IMR-90 (cell line): ENCODE data around the gene CNP. TPM values are rescaled to one million over a fixed set of nuclear protein-coding genes. Genes with fewer than 3 reads are reported as not detected.

ENCODE experiments used
- ATAC-seq: fragments of 200-7000 bp; cut with Tn5 transposase; 2 replicates; pipeline ENCODE4 v1.9.1; 2020; ENCODE audit warnings: low read depth, mild to moderate bottlenecking, moderate library complexity
- BruUV-seq: library from RNA; stranded (reverse); fragments of 400-500 nt; replicated peaks from 2 replicates; lab custom pipeline; 2021; lab: Mats Ljungman, UMichigan
- CTCF ChIA-PET: fragments of 300-600 bp; formaldehyde crosslinking; extraction: SDS; loops from one replicate; lab custom pipeline; 2021; ENCODE audit warnings: antibody characterized with exemption; lab: Yijun Ruan, JAX
- POLR2A ChIA-PET: fragments of 300-600 bp; sonication (Branson Sonifier 250); formaldehyde crosslinking; loops from one replicate; lab custom pipeline; 2022; ENCODE audit warnings: antibody characterized with exemption; ENCODE audit not compliant: unreplicated experiment; lab: Charles Lee
- DNase-seq: peaks from one replicate; pipeline ENCODE4 v3.0.0; 2013
- H2AFZ ChIP-seq: replicated peaks from 2 replicates; pipeline ENCODE3; 2013; ENCODE audit warnings: low read length, mild to moderate bottlenecking; ENCODE audit not compliant: poor library complexity
- H2AK5ac ChIP-seq: 2 replicates; pipeline ENCODE4 v1.6.1; 2013; ENCODE audit warnings: low read depth, low read length, inconsistent platforms
- H2AK9ac ChIP-seq: replicated peaks from 2 replicates; pipeline ENCODE3; 2013; ENCODE audit warnings: mild to moderate bottlenecking, low read depth, low read length, moderate library complexity; ENCODE audit not compliant: poor library complexity
- H2BK120ac ChIP-seq: 2 replicates; pipeline ENCODE4 v1.6.1; 2013; ENCODE audit warnings: low read depth, low read length, inconsistent platforms
- H2BK15ac ChIP-seq: 3 replicates; pipeline ENCODE4 v1.6.1; 2013; ENCODE audit warnings: low read depth, low read length, inconsistent platforms
- H2BK20ac ChIP-seq: 2 replicates; pipeline ENCODE4 v1.6.1; 2013; ENCODE audit warnings: low read depth, mild to moderate bottlenecking, inconsistent platforms, low read length, moderate library complexity
- H2BK5ac ChIP-seq: 2 replicates; pipeline ENCODE4 v1.6.1; 2013; ENCODE audit warnings: mild to moderate bottlenecking, low read depth, low read length, inconsistent platforms; ENCODE audit not compliant: poor library complexity, severe bottlenecking
- H3K14ac ChIP-seq: replicated peaks from 2 replicates; pipeline ENCODE4 v1.6.1; 2013; ENCODE audit warnings: low read depth, low read length, inconsistent platforms
- H3K18ac ChIP-seq: 2 replicates; pipeline ENCODE4 v1.6.1; 2013; ENCODE audit warnings: low read depth, low read length, control low read depth
- H3K23ac ChIP-seq: 2 replicates; pipeline ENCODE4 v1.6.1; 2013; ENCODE audit warnings: low read depth, low read length, inconsistent platforms
- H3K27ac ChIP-seq: 2 replicates; pipeline ENCODE4 v1.5.1; 2013; ENCODE audit warnings: mild to moderate bottlenecking, control low read depth, low read length; ENCODE audit not compliant: insufficient read depth
- H3K27me3 ChIP-seq: 2 replicates; pipeline ENCODE4 v1.6.1; 2013; ENCODE audit warnings: low read length; ENCODE audit not compliant: control insufficient read depth, insufficient read depth
- H3K36me3 ChIP-seq: 2 replicates; pipeline ENCODE4 v1.6.1; 2013; ENCODE audit warnings: low read length, mixed read lengths; ENCODE audit not compliant: control insufficient read depth, insufficient read depth
- H3K4ac ChIP-seq: 2 replicates; pipeline ENCODE4 v1.6.1; 2013; ENCODE audit warnings: low read depth, low read length, inconsistent platforms
- H3K4me1 ChIP-seq: 2 replicates; pipeline ENCODE4 v1.6.1; 2013; ENCODE audit warnings: low read length, mixed read lengths; ENCODE audit not compliant: control insufficient read depth, insufficient read depth
- H3K4me2 ChIP-seq: 2 replicates; pipeline ENCODE4 v1.6.1; 2013; ENCODE audit warnings: low read depth, mild to moderate bottlenecking, control low read depth, low read length, moderate library complexity
- H3K4me3 ChIP-seq: 2 replicates; pipeline ENCODE4 v1.5.1; 2013; ENCODE audit warnings: low read depth, mild to moderate bottlenecking, control low read depth, low read length, moderate library complexity; ENCODE audit not compliant: insufficient read depth
- H3K56ac ChIP-seq: 2 replicates; pipeline ENCODE4 v1.6.1; 2013; ENCODE audit warnings: low read length, inconsistent platforms; ENCODE audit not compliant: insufficient read depth; ENCODE audit errors: extremely low read depth
- H3K79me1 ChIP-seq, 2 experiments: 2 replicates each; pipeline ENCODE4 v1.6.1; 2013; ENCODE audit warnings: low read length in 2 of 2, inconsistent platforms in 1 of 2, low read depth in 1 of 2
- H3K9ac ChIP-seq: 2 replicates; pipeline ENCODE4 v1.6.1; 2013; ENCODE audit warnings: low read depth, low read length, control low read depth
- H3K9me1 ChIP-seq: 2 replicates; pipeline ENCODE4 v1.6.1; 2013; ENCODE audit warnings: low read length, inconsistent platforms; ENCODE audit not compliant: insufficient read depth
- H3K9me3 ChIP-seq: 2 replicates; pipeline ENCODE4 v1.6.1; 2013; ENCODE audit warnings: low read length; ENCODE audit not compliant: control insufficient read depth, insufficient read depth
- H4K20me1 ChIP-seq: 2 replicates; pipeline ENCODE4 v1.6.1; 2013; ENCODE audit warnings: low read length, inconsistent platforms; ENCODE audit not compliant: insufficient read depth
- H4K5ac ChIP-seq: 2 replicates; pipeline ENCODE4 v1.6.1; 2013; ENCODE audit warnings: mild to moderate bottlenecking, low read depth, low read length, control low read depth
- H4K8ac ChIP-seq, 2 experiments: 2 replicates each; pipeline ENCODE4 v1.6.1; 2013; ENCODE audit warnings: low read depth in 2 of 2, low read length in 2 of 2, control low read depth in 1 of 2, inconsistent platforms in 1 of 2
- H4K91ac ChIP-seq: 2 replicates; pipeline ENCODE4 v1.6.1; 2013; ENCODE audit warnings: low read depth, low read length, inconsistent platforms; ENCODE audit not compliant: insufficient read depth
- BHLHE40 ChIP-seq: fragments of 150-350 bp; IDR thresholded peaks from 2 replicates; pipeline ENCODE4 v1.6.1; 2016; ENCODE audit warnings: mild to moderate bottlenecking, low read depth, low read length
- CEBPB ChIP-seq: IDR thresholded peaks from 2 replicates; pipeline ENCODE4 v1.6.1; 2012; ENCODE audit warnings: low read depth, low read length, improper control_type of control experiment
- CHD1 ChIP-seq: IDR thresholded peaks from 2 replicates; pipeline ENCODE4 v1.6.1; 2012; ENCODE audit warnings: low read depth, low read length, improper control_type of control experiment
- CTCF ChIP-seq: conservative IDR thresholded peaks from 2 replicates; pipeline ENCODE4 v1.5.1; 2012; ENCODE audit warnings: mild to moderate bottlenecking, low read depth, low read length, improper control_type of control experiment
- ELK1 ChIP-seq: fragments of 150-350 bp; IDR thresholded peaks from 2 replicates; pipeline ENCODE4 v1.6.1; 2016; ENCODE audit warnings: low read depth, mild to moderate bottlenecking, low read length, moderate library complexity, borderline replicate concordance
- FOS ChIP-seq: fragments of 150-350 bp; IDR thresholded peaks from 2 replicates; pipeline ENCODE4 v1.6.1; 2016; ENCODE audit warnings: low read depth, low read length
- MAFK ChIP-seq: IDR thresholded peaks from 2 replicates; pipeline ENCODE4 v1.6.1; 2012; ENCODE audit warnings: low read depth, low read length, improper control_type of control experiment
- MAZ ChIP-seq: IDR thresholded peaks from 2 replicates; pipeline ENCODE4 v1.6.1; 2012; ENCODE audit warnings: low read depth, mild to moderate bottlenecking, low read length, improper control_type of control experiment, moderate library complexity, borderline replicate concordance
- MXI1 ChIP-seq: IDR thresholded peaks from 2 replicates; pipeline ENCODE4 v1.6.1; 2012; ENCODE audit warnings: low read depth, mild to moderate bottlenecking, low read length, moderate library complexity, borderline replicate concordance
- NFE2L2 ChIP-seq: fragments of 150-350 bp; IDR thresholded peaks from 2 replicates; pipeline ENCODE4 v1.6.1; 2016; ENCODE audit warnings: low read depth, mild to moderate bottlenecking, low read length
- POLR2A ChIP-seq: IDR thresholded peaks from 2 replicates; pipeline ENCODE4 v1.6.1; 2012; ENCODE audit warnings: mild to moderate bottlenecking, low read depth, low read length
- RAD21 ChIP-seq: IDR thresholded peaks from 2 replicates; pipeline ENCODE4 v1.6.1; 2012; ENCODE audit warnings: low read length, improper control_type of control experiment
- RCOR1 ChIP-seq: IDR thresholded peaks from 2 replicates; pipeline ENCODE4 v1.6.1; 2012; ENCODE audit warnings: mild to moderate bottlenecking, low read length, improper control_type of control experiment; ENCODE audit not compliant: insufficient replicate concordance
- RFX5 ChIP-seq: IDR thresholded peaks from 2 replicates; pipeline ENCODE4 v1.8.0; 2012; ENCODE audit warnings: low read depth, mild to moderate bottlenecking, low read length, moderate library complexity
- SMC3 ChIP-seq: fragments of 150-350 bp; IDR thresholded peaks from 2 replicates; pipeline ENCODE4 v1.6.1; 2016; ENCODE audit warnings: low read depth, mild to moderate bottlenecking, antibody characterized with exemption, low read length, moderate library complexity
- USF2 ChIP-seq: fragments of 150-350 bp; IDR thresholded peaks from 2 replicates; pipeline ENCODE4 v1.6.1; 2017; ENCODE audit warnings: mild to moderate bottlenecking, antibody characterized with exemption, low read length, low read depth
- WGBS, 2 experiments: methylation state at CpG; one replicate each; pipeline versions ENCODE4 v1.1.5 to v1.1.7; 2013; ENCODE audit warnings: missing lambda C conversion rate in 2 of 2; ENCODE audit not compliant: insufficient read length in 1 of 2; ENCODE audit errors: extremely low coverage in 2 of 2; 5-methylcytosine and 5-hydroxymethylcytosine counted together
- dilution Hi-C: fragments of 300-500 bp; cut with HindIII; formaldehyde crosslinking; loops from one replicate; pipeline ENCODE4 v1.14.3; 2018; ENCODE audit warnings: low sequenced_read_pairs; ENCODE audit not compliant: unreplicated experiment
- in situ Hi-C: fragments of 300-500 bp; cut with MboI; formaldehyde crosslinking; loops from 3 replicates; pipeline ENCODE4 v1.14.3; 2019; ENCODE audit warnings: low sequenced_read_pairs, inconsistent platforms, mixed read lengths
- intact Hi-C: fragments of 100-400 bp; cut with micrococcal nuclease; formaldehyde crosslinking; loops from 2 replicates; pipeline ENCODE4 v1.10.0; 2022
- polyA plus RNA-seq, 3 experiments: library from polyadenylated mRNA; depleted of rRNA; stranded (reverse); fragments of >200 nt; gene quantifications; 2 replicates each; pipeline ENCODE4 v1.2.3, GENCODE V29; 2012; ENCODE audit warnings: low replicate concordance in 1 of 3
- total RNA-seq: library from RNA; depleted of rRNA; stranded (reverse); fragments of >200 nt; gene quantifications from 2 replicates; pipeline ENCODE4 v1.2.3, GENCODE V29; 2012

CNP gene
- total and polyA plus RNA-seq, 2 of the 4 experiments (the other 2 are of a cell fraction): 45.5 to 46.4 TPM

DNA sequence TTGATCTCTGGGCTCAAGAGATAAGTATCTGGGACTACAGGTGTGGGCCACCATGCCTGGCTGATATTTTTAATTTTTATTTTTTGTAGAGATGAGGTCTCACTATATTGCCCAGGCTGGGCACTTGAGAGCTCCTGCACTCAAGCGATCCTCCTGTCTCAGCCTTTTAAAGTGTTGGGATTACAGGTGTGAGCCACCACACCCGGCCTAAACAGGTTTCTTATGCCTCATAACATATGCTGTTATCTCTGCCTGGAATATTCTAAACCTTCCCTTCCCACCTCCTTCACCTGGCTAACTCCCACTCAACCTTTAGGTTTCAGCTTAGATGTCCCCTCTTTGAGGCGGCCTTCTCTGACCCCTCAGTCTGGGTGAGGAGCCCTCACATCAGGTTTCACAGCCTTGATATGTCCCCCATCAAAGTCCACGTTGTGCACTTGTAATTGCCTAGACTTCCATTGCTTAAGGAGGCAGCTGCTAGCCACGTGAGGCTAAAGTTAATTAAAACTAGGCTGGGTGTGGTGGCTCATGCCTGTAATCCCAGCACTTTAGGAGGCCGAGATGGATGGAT is 8.6 kb upstream of the CNP start:
- no peak for TF ChIP-seq RCOR1
- TF ChIP-seq CHD1: no peak
- TF ChIP-seq USF2: no peak
- no peak for TF ChIP-seq MAFK
- TF ChIP-seq BHLHE40: no peak
- no peak for TF ChIP-seq FOS
- TF ChIP-seq RAD21: no peak
- no peak for TF ChIP-seq CTCF
- TF ChIP-seq CEBPB: no peak
- no peak for TF ChIP-seq MAZ
- TF ChIP-seq NFE2L2: no peak
- no peak for TF ChIP-seq POLR2A
- no peak for TF ChIP-seq SMC3
- no peak for TF ChIP-seq RFX5
- TF ChIP-seq ELK1: no peak
- no peak for TF ChIP-seq MXI1
- POLR2A ChIA-PET: no interaction called here

More for the DNA sequence above, 8.6 kb upstream of the CNP start:
- H3K14ac ChIP-seq: no peak overlapping the region
- in situ Hi-C loops (no loop called here), intact Hi-C loops (loop anchor here (2.0 kb wide), 1 partner anchor 145 kb away; the partner anchor contains the start of gene FKBP10), dilution Hi-C loops (no loop called here)
- no peak overlapping the region for H3K27ac ChIP-seq
- no peaks in the 10 kb centered on the region for H3K9me1 ChIP-seq
- H2BK20ac ChIP-seq: peak overlapping the region; percentile 11; the same call in 1 of the 2 replicates
- no peak overlapping the region for H3K4me2 ChIP-seq
- H2BK5ac ChIP-seq: no peak overlapping the region
- no peaks in the 10 kb centered on the region for H4K20me1 ChIP-seq
- CTCF ChIA-PET: interaction anchor here (1.8 kb wide), 1 partner anchor 39 kb away, joined by 4 read pairs; the partner anchor contains the start of gene ACLY
- H3K36me3 ChIP-seq: no peaks in the 10 kb centered on the region
- H2BK120ac ChIP-seq: no peak overlapping the region
- H4K8ac ChIP-seq: peak overlapping the region; percentile 77 to 96; a peak in 2 of 4 replicates
- no peak overlapping the region for H3K18ac ChIP-seq
- peak overlapping the region; percentile 85 for H2AFZ ChIP-seq
- H3K9me3 ChIP-seq: no peaks in the 10 kb centered on the region
- no peak overlapping the region for H4K5ac ChIP-seq
- no peak overlapping the region for H2BK15ac ChIP-seq
- no TSS peak for BruUV-seq
- no peak overlapping the region for H3K4me3 ChIP-seq
- no peak overlapping the region for H2AK5ac ChIP-seq
- H3K23ac ChIP-seq: no peak overlapping the region
- H3K79me1 ChIP-seq: no peaks in the 10 kb centered on the region
- no peak overlapping the region for H3K9ac ChIP-seq
- no peaks in the 10 kb centered on the region for H3K27me3 ChIP-seq
- H3K4me1 ChIP-seq: peaks cover 12% of the 10 kb centered on the region
- H2AK9ac ChIP-seq: no peak overlapping the region
- no peak for DNase-seq
- WGBS, 2 experiments: 83% methylated on average over 1 of the region's 6 CpGs; no CpG with 5 or more reads in 1 of the 2 experiments
- H3K56ac ChIP-seq: no peak overlapping the region
- no peak for ATAC-seq
- H3K4ac ChIP-seq: no peak overlapping the region
- no peak overlapping the region for H4K91ac ChIP-seq
